Stimulated activated CD4-positive, alpha-beta T cell treated with anti-CD3 and anti-CD28 coated beads, Interleukin-12 subunit alpha, Interleukin-12 subunit beta, amount 100 ng/mL, for 24 hours (primary cell): ENCODE data around the gene CPT1A.

ENCODE experiments used
- DNase-seq, 2 experiments: peaks; one replicate each; pipeline ENCODE4 v3.0.0-alpha.2; 2020; ENCODE audit warnings: low read depth in 2 of 2

CPT1A gene

DNA sequence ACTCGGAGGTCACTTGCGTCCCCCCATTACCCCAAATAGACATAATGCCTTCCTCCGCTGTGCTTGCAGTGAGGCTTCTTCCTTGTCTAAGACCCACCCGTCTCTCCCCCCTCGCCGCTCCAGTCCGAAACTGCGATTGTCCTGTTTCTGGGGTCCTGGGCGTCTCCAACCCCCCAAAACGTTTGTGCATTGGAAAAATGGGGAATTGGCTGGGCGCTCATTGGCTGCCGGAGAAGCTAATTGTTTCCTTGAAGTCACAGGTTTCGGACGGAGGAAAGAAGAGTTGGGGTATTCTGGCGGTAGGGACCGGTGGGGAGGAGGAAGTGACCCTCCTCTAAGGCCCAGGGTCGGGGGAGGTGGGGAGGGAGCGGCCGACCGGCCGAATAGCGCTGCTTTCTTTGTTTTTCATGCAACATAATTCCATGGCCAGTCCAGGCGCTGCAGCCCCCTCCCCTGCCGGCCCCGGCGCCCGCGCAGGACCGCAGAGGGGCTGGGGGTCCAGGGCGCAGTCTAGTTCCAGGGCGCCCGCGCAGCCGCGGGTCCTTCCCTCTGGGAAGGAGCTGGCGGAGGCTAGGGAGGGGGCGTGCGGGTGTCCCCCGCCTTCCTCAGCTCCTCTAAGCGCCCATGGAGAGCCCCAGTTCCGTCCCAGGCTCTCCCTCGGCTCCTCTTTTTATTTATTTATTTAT, 12.7 kb upstream of the CPT1A start:
- no peak for DNase-seq

GRCh38 chr11:68852628-68853027, 10.9 kb upstream of the CPT1A start:
- DNase-seq: no peak

GRCh38 chr11:68848429-68848828, 6.7 kb upstream of the CPT1A start:
- no peak for DNase-seq

DNA sequence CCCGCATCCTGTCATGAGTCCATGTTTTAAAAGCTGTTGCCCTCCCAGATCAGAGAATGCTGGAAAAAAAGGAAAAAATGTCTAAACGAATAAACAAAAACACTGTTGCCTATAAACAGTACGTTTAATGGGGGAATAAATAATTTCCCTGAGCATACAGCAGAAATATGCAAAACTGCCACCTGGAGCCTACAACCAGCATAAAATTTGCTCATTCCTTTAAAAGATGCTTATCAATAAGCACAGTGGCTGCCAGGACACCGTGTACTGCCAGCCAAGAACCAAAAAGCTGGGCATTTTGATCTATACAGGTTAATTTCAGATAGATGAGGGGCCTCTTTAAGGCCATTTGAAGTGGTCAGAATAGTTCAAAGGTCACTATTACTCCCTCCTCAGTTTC, 5.7 kb upstream of the CPT1A start:
- no peak for DNase-seq

- DNase-seq: no peak
Observed at GRCh38 chr11:68845351-68846002, 3.8 kb upstream of the CPT1A start.

- no peak for DNase-seq
Observed at GRCh38 chr11:68844801-68845200, 3.1 kb upstream of the CPT1A start.

- no peak for DNase-seq
Observed at GRCh38 chr11:68844376-68844775, 2.7 kb upstream of the CPT1A start.

DNA sequence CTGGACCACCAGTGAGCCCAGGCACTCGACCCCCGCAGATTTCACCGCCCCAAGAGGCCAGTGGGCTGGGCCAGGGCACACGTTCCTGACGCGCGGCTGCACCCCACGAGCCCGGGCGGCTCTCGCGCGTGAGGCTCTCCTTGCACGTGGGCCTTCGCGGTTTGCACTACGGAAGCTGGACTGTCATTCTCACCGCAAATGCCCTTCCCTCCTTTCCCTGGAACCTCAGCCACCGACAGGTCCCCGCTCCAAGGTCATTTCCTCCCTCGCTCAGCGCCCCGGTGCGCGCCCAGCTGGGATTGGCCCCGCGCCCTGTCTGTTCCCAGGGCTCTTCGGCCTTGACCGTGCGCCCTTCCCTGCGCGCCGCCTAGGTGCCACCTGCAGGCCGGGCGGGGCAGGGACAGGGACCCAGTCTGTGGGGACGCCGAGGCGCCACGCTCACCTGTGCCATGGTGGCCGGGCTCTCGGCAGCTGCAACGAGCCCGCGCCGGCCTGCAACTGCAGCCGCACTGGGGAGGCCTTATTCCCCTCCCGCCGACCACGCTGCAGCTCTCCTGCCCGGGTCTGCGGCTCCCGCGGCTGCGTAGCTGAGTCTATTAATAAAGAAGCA, 2.1 kb upstream of the CPT1A start:
- peak; percentile 54 to 64 for DNase-seq

DNA sequence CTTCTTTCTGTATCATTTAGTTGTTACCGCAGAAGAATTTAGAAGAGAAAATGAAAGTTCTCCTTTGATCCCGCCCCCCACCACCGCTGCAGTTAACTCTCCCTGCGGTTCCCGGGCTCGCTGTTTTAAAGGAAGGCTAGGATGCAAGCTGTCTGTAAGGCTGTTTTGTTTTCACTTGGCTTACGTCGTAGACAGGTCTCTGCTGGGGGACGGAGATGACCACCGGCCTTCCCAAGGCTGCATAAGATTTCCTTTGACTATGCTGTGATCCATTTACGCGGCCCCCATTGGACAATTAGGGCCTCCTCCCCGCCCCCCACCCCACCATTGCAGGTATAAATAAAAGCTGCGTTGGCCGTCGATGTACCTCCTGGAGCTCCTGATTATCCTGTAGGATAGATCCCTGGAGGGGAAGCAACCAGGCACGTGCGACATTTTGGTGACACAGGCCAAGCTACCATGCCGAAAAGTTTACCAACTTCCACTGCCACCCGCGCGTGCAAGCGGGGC, 1.4 kb upstream of the CPT1A start:
- DNase-seq: no peak

GRCh38 chr11:68842427-68843051, 823 bp upstream of the CPT1A start:
- no peak for DNase-seq

DNA sequence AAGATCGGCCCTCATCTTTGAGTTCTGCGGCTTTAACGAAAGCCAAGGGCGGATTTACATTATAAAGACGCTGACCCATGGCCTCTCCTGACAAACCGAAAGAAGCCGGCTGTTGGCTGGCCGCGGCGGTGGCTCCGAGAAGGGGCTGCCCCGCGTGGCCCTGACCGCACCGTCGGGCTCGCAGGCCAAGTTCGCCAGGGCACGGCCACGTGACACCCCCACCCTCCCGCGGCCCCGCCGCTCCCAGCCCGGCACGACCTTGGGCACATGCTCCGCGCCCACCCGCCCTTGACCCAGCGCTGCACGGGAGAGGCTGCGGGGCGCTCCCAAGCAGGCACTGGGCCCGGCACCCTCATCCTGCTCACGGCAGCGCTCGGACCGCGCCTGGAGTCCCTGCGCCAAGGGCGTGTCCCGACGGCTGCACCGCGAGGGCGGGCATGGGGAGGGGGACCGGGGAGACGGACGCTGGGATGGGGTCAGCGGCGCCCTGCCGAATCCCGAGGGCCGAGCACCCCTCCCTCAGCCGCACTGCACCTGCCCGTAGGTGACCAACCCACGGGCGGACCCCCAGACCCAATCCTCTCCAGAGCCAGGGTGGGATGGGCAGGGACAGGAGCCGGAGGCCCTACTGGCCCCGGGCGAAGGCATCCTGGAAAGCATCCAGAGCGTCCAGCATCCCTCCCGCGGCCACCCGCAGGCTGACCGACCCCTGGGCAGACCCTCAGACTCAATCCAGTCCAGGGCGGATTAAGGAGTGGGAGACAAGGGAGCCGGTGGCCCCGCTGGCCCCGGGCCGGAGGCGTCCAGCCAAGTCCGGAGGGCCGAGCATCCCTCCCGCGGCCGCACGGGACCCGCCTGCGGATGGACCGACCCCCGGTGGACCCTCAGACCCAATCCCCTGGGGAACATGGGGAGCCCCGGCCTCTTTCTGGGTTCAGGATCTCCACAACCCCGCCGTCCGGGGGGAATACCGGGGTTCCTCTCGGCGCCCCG, 759 bp downstream of the CPT1A start:
- DNase-seq: no peak

DNA sequence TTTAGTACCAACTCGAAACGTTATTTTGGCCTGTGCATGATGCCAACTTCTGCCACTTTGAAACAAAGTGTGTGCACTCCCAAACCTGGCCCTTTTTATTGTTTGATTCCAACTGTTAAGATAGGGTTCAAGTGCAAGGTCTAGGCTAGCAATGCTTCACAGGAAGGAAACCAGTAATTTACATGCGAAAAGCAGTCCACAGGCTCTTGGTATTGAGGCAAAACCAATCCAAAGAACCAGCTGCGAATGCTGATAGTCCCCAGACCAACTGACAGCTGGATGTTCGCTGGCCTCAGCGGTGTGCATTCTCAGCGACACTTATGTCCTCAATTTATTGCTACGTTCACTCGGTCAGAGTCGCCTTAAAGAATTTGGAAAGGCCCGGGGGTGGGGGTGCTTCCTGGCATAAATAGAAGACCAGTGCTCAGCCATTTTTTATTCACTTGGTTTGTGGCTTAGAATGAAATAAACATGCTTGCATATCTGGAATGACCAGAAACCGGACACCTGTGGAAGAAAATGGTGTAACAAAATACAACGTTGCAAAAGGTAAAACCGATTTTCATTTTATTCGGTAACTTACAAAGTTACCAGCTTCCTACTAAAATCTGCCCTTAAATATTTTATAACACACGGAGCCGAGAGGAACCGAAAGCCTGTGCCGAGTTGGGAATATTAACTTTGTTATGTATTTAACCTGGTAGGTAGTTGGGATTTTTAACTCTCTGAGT, 1.6 kb downstream of the CPT1A start:
- no peak for DNase-seq

DNA sequence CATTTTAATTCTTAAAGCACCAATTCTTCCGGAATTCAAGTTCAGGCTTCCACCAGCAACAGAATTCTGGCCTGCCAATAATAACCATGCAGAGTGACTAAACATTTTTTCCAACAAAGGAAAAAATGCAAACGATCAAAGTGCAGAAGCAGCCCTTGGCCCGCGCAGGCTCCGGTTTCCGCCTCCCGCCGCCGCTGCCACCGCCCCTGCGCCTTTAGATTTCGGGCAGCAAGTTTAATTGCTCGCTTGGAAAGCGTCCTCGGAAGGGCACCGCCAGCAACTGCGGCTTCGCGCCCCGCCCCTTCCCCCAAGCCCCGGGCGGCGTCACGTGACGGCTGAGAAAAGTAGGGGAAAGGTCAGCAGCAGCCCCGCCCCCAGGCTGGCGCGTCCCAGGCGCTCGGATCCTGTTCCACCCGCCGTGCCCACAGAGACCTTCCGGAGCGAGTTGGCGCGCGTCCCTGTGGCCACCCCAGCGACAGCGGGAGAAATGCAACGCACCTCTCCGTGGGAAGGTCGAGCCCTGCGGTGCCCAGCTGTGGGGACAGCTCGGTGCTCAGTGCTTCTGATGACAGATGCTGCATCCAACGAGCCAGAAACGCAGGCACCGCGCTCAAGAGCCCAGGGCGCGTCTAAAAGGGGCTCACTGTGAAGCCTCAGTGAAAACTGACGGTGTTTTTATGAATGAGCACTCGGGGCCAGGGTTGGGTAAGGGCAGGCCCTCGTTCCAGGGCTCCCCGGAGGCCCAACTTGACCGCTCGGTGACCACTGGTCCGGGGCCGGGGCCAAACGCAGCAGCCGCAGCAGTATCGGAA, 2.5 kb downstream of the CPT1A start:
- DNase-seq: peak; percentile 81 to 93

- DNase-seq: no peak
Observed at GRCh38 chr11:68838572-68838964, 3.1 kb downstream of the CPT1A start.

GRCh38 chr11:68837583-68838571, 3.8 kb downstream of the CPT1A start:
- DNase-seq: no peak

- no peak for DNase-seq
Observed at GRCh38 chr11:68835749-68836148, 6.0 kb downstream of the CPT1A start.

DNA sequence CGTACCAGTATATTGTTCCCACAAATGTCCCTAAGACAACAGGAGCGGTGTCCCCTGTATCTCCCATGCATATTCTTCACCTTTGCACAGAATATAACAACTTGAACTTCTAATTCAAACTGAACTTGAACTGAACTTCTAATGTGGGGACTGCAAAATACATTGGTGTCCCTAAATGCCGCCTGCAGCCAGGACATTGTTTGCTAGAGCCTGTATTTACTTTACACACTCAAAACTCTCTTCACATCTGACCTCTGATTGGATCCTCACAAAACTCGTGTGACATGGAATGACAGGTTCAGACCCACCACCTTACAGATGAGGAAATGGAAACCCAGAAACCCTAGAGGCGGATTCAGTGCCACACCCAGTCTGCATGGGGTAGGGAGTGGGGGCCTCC, 6.4 kb downstream of the CPT1A start:
- no peak for DNase-seq

GRCh38 chr11:68832476-68833181, 9.1 kb downstream of the CPT1A start:
- DNase-seq: no peak
